ENCODE data around the gene PTPRS.

DNA sequence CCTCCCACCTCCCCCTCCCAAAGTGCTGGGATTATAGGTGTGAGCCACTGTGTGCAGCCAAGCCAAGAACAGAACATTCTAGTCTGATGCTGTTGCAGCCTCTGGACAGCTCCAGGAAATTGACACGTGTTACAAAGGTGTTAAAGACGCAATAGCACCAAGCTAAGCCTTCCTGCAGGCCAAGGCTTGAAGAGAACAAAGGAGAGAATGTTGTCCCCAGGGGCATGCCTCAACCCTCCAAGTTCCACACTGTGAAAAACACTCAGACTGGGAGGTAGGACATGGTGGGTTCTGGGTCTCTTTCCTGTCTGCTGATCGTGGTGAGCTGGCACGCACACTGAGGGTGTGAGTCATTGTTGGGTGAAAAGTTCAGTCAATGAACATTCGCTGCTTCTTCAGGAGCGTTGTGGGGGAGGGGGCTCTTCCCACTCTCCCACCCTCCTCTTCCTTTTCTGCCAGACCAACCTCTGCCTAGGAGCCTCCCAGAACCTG, 5.3 kb upstream of the PTPRS start:
- TF ChIP-seq POLR2AphosphoS5 (IDR thresholded peaks at IDR 0.05) (no peak), POLR2A (IDR thresholded peaks at IDR 0.05) (no peak)
- TF ChIP-seq, protein P1, sequence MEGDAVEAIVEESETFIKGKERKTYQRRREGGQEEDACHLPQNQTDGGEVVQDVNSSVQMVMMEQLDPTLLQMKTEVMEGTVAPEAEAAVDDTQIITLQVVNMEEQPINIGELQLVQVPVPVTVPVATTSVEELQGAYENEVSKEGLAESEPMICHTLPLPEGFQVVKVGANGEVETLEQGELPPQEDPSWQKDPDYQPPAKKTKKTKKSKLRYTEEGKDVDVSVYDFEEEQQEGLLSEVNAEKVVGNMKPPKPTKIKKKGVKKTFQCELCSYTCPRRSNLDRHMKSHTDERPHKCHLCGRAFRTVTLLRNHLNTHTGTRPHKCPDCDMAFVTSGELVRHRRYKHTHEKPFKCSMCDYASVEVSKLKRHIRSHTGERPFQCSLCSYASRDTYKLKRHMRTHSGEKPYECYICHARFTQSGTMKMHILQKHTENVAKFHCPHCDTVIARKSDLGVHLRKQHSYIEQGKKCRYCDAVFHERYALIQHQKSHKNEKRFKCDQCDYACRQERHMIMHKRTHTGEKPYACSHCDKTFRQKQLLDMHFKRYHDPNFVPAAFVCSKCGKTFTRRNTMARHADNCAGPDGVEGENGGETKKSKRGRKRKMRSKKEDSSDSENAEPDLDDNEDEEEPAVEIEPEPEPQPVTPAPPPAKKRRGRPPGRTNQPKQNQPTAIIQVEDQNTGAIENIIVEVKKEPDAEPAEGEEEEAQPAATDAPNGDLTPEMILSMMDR (IDR thresholded peaks at IDR 0.05) = no peak

Measured in sigmoid colon (tissue), 4 donors.